ENCODE measurements around the gene RAI1.
A peak's percentile ranks its signal among the peaks of the same experiment; 100 is the strongest.
"Not testable (repeated sequence)": the region's sequence is repeated elsewhere in the genome, so short reads cannot be mapped to it uniquely, and the experiment has no call there.

The RAI1 gene

DNA sequence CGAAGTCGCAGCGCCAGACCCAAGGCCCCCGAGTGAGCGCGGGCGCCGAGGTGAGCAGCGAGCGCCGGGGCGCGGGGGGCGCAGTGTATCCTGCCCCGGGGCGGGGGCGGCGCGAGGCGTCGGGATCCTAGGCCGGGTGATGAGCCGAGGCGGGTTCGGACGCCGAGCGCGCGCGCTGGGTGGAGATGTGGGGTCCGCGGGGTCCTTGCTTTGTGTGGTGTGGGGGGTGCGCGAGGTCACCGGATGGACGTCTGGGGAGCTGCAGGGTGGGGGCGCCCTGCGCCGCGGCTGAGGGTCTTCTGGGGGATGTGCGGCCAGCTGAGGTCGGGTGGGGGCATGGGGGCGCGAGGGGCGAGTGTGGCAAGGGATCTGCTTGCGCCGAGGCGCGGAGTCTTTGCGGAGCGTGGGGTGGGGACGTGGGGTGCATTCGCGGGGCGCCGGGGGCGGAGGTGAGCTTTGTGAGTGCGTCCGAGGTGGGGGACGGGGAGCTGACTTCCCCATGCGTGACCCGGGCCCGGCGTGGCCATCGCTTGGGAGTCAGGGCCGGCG is 560 bp downstream of the RAI1 start:
- DNase-seq = no peak

DNA sequence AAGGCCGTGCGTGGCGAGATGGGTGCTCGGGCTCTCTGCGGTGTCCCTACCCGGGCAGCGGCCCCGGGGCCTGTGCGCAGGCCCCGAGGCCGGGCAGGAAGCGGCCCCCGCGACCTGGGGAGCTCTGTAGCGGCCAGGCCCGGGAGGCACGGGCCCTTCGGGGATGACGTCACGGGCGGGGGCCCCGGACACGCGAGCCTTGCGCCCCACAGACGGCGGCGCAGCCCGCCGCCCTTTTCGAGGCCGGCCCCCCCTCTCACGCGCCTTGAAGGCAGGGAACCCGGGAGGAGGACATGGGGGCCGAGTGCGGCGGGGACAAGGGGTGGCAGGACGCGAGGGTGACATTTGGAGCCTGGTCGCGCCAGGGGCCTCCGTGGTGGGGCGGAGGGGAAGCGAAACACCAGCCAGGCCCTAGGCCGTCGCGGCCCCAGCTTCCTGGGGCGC is 1.1 kb downstream of the RAI1 start:
- DNase-seq = no peak

DNA sequence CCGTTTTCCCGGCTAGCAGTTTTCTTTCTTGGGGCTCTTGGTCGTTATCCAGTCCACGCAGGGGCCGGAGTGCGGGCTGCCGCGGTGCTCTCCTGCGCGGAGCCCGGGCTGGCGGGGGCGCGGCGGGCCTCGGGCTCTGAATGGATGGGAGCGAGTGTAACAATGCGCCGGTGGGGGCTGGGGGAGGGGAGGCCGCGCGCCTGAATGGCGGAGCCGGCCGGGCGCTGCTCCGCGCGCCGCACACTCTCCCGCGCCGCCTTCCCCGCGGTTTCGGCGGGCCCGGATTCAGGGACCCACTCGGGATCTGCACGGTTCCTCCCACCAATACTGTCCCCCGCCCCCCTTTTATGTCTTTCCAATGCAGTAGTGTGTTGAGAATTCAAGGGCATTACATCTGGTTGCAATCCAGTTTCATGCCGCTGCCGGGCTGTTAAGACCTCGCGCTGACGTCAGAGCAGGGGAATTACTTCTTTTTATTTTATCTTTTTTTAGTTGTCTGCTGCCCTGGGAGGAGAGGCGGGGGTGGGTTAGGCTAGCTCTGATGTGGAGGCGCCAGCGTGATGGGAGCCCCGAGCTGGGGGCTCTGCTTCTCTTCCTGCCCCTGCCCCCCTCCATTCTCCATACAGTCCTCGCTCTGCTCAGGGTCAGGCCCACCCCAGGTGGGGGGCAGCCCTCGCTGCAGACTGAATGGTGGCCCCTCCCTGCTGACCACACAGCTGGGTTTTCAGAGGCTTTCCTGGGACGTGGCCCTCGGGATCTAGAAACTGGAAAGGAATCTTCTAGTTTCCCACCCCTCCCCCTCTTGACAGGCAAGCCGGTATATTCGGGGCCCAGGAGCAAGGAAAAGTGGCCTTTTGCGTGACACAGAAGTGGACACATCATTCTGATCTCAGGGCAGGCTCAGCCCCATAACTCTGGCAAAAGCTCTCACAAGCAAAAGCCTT is 1.8 kb downstream of the RAI1 start:
- no peak for DNase-seq

DNA sequence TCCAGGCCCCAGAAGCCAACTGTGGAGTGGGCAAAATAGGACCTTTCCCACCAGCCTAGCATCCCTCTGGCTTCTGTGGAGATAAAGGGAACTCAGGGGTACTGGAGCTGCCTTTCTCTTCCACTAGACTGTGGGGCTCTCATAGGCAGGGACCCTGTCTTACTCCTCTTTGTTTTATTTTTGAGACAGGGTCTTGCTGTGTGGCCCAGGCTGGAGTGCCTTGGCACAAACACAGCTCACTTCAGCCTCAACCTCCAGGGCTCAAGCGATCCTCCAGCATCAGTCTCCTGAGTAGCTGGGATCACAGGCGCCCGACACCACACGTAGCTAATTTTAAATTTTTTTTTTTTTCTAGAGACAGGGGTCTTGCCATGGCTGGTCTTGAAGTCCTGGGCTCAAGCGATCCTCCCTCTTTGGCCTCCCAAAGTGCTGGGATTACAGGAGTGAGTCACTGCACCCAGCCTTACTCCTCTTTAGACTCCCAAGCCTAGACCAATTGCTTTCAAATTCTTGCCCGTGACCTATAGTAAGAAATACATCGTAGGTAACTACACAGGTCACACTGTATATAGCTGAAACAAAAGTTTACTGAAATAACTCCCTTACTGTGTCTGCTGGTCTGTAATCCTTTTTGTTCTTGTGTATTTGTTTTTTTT is 2.6 kb downstream of the RAI1 start:
- no peak for DNase-seq

DNA sequence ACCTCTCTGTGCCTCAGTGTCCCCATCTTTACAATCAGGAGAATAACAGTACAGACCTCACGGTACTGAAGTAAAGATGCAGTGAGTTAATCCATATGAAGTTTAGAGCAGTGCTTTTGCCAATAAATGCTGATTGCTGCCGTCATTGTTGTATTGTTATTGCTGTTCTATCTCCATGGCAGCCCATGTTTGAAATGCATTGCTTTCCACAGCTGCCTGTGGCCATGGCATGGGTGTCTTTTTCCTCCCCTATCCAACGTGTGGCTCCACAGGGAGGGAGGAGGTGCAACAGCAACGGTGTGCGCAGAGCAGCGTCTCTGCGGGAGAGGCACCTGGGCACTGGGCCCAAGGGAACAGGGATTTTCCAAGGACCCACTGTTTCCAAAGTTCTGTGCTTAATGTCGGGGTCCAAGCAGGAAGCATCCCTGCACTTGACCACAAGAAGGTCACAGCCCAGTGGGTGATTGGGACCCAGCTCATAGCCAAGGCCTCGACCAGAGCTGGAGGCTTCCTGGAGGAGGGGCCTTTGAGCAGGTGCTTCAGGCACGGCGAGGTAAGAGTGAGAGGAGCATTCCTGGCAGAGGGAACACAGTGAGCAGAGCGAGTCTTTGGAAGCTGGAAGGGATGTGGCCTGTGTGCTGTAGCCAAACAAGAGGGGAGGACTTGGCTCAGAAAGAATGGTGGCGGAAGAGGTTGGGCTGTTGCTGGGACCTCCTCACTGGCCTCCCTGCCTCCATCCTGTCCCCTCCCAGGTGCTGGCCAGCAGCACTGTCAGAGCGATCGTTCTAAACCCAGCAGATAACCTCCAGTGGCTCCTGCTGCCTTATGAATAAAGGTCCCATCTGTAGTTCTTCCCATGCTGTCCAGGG is 3.9 kb downstream of the RAI1 start:
- DNase-seq = no peak

DNA sequence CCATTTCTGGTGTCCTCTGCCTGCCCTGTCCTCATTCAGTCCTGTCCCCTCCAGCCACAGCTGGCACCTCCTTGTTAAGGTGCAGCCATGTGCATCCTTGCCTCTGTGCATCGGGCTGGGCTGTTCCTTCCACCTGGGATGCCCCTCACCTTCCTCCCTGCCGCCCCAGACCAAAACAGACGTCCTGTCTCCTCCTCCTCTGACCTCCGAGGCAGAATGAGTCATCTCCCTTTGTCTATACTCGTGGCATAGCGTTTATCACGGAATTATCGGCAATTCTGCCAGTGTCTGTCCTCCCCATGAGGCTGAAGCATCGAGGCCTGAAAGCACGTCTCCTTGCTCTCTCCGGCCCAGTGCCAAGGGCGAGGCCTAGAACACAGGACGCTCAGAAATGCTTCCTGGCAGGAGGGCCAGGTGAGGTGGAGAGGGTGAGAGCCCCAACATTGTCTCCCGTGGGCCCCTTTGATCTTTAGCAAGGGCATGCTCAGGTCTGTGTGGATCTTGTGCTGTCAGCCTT is 4.6 kb downstream of the RAI1 start:
- no peak for DNase-seq

DNA sequence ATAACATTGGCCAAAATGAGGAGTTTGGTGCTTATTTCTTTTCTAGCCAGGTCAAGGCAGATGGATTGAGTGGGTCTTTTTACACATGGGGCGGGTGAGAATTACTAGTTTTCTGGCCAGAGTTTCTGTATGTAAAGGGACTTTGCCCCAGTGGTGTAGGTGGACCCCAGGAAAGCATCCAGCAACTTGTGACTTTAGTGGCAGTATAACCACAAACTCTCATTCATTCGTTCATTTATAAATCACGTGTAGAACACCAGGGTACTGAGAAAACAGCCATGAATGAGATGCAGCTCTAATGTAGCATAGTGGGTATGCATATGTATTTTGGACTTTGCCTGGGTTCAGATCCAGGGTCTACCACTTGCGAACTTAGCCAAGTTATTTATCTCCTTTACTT is 8.1 kb downstream of the RAI1 start:
- DNase-seq = no peak

DNA sequence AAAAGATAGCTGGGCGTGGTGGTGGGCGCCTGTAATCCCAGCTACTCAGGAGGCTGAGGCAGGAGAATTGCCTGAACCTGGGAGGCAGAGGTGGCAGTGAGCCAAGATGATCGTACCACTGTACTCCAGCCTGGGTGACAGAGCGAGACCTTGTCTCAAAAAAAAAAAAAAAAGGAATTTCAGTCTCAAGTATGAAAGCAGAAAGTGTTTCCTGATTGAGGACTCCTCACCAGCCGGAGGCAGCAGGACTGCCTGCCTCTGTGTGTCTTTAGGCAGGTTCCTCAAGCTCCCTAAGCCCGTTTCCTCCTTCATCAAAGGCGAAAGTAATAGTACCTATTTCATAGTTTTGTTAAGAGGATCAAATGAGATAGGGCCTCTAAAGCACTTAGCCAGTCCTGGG is 9.0 kb downstream of the RAI1 start:
- not testable (repeated sequence) for DNase-seq

DNA sequence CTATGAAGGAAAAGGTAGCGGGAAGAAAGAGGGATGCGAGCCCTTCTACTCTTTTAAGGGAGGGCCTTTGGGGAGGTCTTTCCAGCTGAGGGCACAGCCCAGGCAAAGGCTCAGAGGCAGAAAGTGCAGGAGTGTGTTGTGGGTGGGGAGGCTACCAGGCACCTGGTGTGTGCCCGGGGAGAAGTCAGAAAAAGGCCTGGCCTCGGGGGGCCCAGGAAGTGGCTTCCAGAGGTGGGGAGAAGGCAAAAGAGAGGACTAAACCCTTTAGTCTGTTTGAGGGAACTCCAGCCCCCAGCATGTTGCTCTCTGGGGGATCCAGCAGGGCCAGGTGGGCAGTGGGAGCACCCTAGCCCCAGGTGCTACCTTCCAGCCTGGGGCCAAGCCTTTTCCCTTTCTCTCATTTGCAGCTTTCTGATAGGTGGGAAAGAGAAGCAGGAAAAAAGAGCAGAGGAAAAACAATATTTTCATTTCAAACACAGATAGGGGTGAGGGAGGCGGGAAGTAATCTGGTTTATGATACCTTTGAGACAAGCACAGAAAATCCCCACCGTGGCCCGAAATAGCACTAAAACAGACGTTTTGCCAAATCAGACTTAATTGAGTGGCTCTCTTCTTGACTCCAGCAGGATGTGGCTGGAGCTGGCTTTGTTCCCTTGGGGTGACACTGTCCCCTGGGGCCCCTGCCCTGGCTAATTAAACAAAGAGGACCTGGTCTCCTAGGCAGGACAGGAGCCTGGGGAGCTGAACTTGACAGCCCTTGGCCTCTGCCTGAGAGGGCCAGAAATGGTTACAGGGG is 10.4 kb downstream of the RAI1 start:
- no peak for DNase-seq

DNA sequence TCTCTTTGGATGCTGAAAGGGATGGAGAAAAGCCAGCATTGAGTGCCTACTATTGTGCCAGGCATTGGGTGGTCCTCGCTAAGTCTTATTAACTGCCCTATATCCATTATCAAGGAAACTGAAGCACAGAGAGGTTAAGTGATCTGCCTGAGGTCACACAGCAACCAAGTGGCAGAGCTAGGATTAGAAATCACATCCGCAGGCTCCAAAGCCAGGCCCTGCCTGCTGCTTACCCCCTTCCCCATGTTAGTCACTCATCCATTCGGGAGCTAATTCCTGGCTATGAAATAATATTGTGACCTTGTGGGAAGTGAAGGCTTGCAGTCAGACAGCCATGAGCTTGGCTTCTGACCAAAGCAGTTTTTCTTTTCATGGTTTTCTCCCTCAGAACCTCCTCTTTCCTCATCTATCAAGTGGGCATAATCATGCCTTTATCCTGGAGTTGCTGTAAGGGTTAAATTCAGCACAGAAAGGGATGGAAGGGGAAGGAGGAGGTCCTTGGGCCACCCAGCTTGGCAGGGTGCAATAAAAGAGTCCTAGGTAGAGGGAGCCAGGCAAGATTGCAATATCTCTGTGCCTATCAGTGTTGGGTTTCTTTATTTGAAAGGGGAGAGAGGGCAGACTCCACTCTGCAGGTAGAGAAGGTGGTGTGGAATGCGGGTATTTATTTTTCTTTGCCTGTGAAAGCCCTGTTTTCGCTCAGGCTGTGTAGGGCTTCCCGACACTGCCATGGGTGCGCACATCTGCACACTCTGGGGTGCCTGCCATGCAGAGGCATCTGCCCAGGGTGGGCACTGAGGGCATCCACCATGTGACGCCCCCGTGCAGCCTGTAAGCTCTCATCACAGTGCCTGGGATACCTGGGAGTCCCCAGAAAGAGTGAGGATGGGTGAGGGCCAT is 11.3 kb downstream of the RAI1 start:
- DNase-seq = no peak

DNA sequence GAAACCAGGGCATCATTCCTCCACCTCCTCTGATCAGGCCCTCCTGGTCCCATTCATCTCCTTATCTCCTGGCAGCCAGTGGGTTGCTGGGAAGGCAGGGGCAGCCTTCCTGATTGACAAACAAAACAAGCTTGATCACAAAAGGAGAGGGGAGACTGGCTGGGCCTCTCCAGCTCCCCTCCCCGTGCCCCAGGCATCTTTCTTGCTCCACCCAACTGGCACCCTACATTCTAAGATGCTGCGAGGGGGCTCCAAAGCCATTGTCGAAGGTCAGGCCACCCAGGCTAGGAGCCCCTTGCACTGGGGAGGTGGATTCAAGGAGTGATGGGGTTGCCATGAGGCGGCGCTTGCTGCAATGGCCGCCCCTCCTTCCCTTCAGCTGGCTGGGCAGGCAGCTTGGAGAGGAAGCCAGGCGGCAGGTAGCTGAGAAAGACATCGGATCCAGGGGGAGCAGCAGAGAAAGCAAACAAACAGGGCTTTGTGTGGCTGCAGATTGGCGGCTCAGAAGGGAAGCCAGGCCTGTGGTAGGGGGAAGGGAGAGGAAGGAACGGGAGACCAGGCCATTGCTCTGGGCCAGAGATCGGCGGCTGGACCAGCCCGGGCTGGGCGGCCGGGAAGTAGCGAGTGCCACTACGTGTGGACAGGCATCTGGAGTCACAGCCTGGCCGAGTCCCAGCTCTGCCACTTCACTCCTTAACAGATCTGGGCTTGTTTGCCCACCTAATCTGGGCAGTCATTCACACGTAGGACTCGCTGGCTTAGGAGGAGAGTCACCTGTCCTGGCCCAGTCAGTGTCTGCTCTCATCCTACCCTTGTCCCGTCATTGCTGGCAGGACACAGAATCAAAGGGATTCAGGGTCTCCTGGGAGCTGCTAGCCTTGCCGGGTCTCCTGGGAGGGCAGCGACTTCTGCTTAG is 12.3 kb downstream of the RAI1 start:
- no peak for DNase-seq

DNA sequence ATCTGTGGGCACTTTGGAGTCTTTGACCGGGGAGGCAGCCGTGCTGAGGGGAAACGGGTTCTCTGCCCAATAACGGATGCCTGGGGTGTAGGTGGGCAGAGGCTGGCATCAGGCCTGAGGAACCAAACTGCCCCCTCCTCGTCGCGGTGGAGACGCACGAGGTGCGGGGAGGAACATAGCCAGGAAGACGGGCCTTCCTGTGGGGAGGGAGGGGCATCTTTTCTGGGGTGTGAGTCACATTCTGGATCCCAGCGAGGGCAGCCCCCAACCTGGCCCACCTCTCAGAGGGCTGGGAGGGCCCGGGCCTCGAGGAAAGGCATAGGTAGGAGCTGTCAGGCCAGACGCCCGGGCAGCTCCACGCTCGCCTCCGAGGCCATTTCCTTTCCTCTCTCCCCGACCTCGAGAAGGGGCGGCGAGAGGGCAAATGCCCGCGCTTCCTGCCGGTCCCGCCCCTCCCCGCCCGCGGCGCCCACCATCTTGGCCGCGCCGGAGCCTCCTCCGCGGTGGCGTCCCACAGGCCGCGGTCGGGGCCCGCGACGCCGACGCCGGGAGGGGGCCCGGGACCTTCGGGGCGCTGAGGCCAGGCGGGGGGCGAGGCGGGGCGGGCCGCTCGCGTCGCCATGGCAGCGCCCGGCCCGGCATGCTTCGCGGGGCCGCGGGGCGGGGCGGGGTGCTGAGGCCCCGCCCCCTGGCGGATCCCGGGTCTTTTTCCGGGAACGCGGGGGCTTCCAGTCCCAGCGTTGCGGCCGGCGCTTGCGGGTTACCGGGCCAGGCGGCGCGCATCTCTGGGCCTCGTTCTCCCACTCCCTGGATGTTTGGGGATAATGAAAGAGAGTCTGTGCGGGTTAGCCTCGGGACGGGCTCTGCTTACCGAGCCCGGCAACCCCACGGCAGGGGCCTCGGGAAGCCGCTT is 13.2 kb downstream of the RAI1 start:
- DNase-seq = peak; percentile 20

DNA sequence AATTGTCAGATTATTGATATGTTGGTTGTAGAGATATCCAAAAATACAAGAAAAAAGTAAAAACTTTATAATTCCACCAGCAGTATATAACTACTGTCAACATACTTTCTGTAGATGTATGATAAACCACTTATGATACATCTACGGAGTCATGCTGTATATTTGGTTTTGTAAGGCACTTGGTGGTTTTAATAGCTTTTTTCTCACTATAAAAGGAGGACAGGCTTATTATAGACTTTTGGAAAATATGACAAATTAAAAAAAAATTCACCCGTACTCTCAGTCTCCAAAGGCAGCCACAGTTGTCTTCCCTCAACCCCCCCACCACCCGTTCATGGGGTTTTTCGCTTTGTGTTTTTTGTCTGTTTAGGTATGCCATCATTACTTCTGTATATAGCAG is 14.8 kb downstream of the RAI1 start:
- no peak for DNase-seq

DNA sequence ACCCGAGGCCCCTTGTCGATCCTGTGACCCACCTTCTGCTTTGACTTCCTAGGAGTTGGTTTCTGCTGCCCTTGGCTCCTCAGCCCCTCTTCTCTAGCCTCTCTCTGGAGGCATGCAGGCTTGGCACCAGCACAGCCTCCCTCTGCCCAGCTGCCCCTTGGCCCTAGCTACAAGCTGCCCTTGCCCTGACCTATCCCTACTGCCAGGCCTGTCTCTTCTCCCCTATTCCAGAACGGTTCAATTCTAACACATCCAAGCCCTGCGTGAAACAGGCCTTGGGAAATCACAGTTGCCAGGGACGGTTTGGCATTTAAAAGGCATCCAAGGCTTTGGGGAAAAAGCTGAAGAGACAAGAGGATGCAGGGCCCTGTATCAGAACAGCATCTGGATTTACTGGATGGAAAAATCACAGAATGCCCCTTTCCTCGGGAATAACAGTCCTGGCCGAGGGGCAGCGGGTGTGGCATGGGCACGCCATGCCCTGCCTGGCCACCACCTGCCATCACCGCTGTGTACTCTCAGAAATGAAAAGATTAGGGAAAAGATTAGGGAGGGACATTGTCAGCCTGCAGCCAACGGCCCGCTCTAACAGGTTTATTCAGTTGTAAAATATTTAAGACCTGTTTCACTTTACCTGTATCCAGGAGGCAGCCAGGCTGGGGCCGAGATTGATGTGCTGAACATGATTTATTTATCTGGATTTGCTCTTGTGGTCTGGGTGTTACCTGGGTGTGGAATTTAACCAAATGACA is 15.8 kb downstream of the RAI1 start:
- no peak for DNase-seq

DNA sequence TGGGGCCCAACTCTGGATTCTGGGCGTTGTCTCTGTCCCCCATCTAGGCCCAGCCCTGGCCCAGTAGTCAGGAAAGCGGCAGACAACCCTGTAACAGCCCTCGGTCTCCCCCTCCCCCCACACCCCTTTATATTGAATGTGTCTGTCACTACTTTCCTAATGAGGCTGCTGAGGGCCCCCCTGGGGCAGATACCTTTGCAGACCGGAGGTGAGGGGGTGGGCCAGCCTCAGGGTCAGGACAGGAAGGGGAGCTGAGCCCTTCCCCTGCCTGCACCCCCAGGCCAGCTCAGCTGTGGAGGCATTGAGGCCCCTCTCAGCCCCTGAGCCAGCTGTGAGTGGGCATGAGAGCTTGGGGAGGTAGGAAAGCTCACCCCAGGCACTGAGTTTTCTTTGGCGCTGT is 17.1 kb downstream of the RAI1 start:
- no peak for DNase-seq

DNA sequence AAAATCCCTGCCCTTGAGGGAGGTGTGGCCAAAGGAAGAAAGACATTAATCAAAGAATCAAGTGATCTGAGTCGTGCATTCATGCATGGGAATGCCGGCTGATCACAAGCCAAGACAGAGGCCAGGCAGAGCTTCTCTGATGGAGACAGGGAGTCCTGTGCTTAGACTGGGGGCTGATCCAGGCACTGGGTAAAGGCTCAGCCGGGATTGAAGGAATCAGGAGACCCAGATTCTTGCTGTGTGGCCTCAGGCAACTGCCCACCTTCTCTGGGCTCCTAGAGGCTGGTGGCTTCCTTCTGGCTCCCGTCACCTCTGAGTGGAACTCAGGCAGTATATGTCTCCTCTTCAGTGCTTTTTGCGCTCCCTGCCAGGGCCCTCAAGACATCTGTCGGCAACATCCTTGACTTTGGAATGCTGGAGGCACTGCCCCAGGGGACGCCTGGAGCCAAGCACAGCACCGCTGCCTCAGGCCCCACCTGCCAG is 17.7 kb downstream of the RAI1 start:
- no peak for DNase-seq

DNA sequence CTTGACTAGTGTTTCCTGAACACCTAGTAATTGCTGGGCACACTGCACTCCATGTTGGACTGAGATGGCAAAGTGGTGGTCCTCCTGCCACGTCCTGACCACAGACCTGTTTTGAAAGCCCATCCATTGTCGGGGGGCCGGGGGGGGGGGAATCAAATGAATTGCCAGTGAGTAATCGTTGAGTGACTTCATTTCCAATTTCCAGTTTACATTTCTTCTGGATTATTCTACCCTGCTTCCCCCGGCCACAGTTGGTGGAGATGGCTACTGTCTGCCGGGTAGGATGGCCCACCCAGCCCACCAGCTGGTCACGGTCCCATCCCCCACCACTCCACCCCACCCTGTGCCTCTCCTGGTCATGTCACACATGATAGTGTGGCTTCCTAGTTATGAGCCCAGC is 18.2 kb downstream of the RAI1 start:
- DNase-seq = no peak

All from KG1 (cell line).